Astrocyte of the cerebellum (primary cell): ENCODE data around the gene SLC22A17.
"Not testable (repeated sequence)": the region's sequence is repeated elsewhere in the genome, so short reads cannot be mapped to it uniquely, and the experiment has no call there.

Experiments
- DNase-seq: peaks from one replicate; pipeline ENCODE4 v3.0.0-alpha.2; 2011; ENCODE audit warnings: low read depth
- H3K4me3 ChIP-seq: 2 replicates; pipeline ENCODE4 v1.5.1; 2011; ENCODE audit warnings: mild to moderate bottlenecking, low read depth, low read length, moderate library complexity
- in situ Hi-C: cut with HindIII; loops from 2 replicates; pipeline ENCODE4 v1.10.0; 2017; ENCODE audit warnings: low sequenced_read_pairs
- TF ChIP-seq, protein P1 (sequence below): IDR thresholded peaks from 2 replicates; pipeline ENCODE4 v1.5.1; 2012; ENCODE audit warnings: low read length, low read depth, moderate library complexity, mild to moderate bottlenecking; ENCODE audit errors: missing control alignments

The SLC22A17 gene

DNA sequence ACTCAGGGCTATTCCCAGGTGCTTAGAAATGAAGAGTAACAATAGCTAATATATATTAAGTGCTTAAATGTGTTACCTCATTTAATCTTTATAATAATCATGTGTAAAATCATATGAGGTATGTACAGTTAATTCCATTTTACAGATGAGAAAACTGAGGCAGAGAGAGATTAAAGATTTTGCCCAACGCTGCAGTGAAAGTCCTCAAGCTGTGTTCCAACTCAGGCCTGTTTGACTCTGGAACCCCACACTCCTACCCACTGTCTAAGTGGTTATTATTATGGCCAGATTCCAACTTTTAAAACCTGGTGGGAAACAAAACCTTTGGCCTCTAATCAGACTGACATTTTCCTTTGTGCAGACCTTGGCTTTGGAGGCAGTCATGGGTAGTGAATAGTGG is 34.3 kb upstream of the SLC22A17 start:
- DNase-seq: no peak
- H3K4me3 ChIP-seq: no peak overlapping the region
- in situ Hi-C loops: no loop called here
- TF ChIP-seq, protein P1, sequence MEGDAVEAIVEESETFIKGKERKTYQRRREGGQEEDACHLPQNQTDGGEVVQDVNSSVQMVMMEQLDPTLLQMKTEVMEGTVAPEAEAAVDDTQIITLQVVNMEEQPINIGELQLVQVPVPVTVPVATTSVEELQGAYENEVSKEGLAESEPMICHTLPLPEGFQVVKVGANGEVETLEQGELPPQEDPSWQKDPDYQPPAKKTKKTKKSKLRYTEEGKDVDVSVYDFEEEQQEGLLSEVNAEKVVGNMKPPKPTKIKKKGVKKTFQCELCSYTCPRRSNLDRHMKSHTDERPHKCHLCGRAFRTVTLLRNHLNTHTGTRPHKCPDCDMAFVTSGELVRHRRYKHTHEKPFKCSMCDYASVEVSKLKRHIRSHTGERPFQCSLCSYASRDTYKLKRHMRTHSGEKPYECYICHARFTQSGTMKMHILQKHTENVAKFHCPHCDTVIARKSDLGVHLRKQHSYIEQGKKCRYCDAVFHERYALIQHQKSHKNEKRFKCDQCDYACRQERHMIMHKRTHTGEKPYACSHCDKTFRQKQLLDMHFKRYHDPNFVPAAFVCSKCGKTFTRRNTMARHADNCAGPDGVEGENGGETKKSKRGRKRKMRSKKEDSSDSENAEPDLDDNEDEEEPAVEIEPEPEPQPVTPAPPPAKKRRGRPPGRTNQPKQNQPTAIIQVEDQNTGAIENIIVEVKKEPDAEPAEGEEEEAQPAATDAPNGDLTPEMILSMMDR: no peak

DNA sequence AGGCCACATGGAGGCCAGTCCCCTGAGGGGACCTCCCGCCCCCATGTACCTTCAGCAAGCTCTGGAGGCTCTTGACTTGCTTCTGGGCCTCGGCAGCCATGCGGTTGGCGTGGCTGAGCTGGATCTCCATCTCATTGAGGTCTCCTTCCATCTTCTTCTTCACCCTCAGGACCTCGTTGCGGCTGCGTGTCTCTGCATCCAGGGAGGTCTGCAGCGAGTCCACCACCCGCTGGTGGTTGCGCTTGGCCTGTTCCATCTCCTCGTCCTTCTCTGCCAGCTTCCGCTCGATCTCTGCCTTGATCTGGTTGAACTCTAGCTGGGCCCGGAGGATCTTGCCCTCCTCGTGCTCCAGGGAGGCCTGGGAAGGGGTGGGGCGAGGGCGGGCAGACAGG is 33.6 kb upstream of the SLC22A17 start:
- in situ Hi-C loops, DNase-seq, H3K4me3 ChIP-seq: not testable (repeated sequence)

DNA sequence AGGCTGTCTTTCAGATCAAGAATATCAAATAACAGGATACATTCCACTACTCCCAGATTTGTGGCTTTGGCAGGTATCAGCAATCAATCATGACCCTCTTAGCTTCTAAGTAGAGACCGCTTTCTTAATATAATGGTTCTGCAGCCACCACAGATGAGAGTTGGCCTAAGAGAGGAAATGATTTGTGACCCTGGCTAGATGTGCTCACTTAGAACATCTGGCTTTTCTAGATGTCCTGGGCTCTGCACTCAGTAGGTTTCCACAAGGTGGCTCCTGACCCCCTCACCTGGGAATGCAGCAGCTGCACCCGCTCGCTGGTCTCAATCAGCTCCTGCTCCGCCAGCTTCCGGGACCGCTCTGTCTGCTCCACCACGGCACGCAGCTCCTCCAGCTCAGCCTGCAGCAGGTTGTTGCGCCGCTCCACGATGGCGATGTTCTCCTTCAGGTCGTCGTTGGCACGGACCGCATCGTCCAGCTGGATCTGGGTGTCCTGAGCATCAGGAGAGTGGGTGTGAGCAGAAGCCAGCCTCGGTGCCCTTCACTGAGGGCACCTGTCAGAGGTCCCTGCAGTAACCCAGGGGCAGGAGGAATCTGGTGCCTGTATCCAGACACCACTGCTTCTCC is 33.1 kb upstream of the SLC22A17 start:
- H3K4me3 ChIP-seq: no peak overlapping the region
- no peak for DNase-seq
- in situ Hi-C loops: no loop called here
- TF ChIP-seq, protein P1: no peak

DNA sequence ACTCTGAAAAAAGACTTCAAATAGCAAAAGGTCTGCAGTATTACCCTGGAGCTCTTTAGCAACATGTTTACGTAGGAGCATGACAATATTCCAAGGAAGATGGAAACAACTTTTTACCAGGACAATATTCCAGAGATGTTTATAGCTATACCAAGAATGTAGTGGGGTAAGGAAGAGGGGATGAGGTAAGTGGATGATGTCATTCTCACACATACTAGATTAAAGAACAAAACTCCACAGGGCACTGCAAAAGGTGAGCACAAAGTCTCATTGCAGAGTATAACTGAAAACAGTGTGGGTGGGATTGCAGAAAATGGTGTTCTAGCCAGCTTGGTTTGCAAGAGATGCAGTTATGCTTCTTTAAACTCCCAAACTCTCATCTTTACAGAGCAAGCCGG is 32.6 kb upstream of the SLC22A17 start:
- in situ Hi-C loops: no loop called here
- no peak for DNase-seq
- H3K4me3 ChIP-seq: no peak overlapping the region
- TF ChIP-seq, protein P1: no peak

DNA sequence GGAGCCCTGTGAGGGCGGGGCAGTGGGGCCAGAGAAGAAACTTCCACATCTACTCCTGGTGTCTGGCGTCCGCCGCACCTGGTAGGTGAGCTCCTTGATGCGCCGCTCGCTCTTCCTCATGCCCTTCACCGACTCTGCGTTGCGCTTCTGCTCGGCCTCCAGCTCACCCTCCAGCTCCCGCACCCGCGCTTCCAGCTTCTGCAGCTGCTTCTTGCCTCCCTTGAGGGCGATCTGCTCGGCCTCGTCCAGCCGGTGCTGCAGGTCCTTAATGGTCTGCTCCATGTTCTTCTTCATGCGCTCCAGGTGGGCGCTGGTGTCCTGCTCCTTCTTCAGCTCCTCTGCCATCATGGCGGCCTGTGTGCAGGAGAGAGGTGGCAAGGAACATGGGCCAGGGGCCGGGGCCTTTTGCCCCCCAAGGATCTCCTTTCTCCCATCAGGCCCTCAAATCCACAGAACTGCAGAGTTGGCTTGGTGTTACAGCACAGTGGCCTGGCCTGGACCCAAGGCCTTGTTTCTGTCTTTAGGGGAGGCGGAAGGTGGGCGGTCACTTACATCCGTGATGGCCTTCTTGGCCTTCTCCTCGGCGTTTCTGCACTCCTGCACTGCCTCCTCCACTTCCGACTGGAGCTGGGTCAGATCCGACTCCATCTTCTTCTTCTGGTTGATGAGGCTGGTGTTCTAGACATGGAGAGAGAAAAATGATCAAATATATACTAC is 31.8 kb upstream of the SLC22A17 start:
- no peak overlapping the region for H3K4me3 ChIP-seq
- no peak for DNase-seq
- in situ Hi-C loops: no loop called here
- TF ChIP-seq, protein P1: no peak

DNA sequence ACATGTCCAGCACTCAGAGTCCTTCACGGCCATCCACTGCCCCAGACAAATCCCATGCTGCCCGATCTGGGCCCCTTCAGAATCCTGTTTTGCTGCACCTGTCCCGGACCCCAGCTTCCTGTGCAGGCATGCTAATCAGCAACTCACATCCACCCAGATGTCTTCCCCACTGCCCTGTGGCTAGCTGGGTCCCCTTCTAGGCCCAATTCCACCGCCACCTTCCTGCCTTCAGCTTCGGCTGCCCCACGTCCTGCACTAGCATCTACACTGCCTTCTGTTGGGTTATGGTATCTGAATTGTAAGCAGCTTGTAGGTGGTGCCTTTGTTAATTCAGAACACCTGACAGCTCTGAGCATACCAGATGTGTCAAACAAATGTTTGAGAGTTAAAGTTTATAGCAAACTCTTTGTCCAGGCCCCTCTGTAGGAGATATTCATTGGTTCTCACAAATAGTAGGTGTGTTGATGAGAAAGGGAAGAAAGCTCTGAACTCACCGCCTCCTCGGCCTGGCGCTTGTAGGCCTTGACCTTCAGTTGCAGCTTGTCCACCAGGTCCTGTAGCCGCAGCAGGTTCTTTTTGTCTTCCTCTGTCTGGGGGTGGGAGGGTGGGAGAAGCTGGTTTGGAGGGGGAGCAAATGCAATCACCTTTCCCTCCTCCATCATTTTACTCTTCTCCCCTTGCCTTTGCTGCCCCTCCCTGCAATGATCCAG is 30.2 kb upstream of the SLC22A17 start:
- no peak overlapping the region for H3K4me3 ChIP-seq
- TF ChIP-seq, protein P1: no peak
- in situ Hi-C loops: no loop called here
- DNase-seq: no peak

DNA sequence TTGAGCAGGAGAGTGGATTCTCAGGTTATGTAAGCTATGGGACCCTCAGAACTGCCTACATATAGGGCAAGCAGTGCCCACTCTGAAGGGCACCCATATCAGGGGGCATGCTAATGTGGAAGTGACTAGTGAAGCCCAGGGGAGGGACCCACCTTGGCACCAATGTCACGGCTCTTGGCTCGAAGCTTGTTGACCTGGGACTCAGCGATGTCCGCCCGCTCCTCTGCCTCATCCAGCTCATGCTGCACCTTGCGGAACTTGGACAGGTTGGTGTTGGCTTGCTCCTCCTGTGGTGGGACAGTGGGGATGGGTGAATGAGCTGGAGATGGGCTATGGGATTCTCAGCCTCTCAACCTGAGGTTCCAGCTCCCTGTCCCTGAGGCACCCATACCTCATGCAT is 29.6 kb upstream of the SLC22A17 start:
- TF ChIP-seq, protein P1: no peak
- in situ Hi-C loops: no loop called here

More for the DNA sequence above, 29.6 kb upstream of the SLC22A17 start:
- no peak overlapping the region for H3K4me3 ChIP-seq
- no peak for DNase-seq
